Calu3 (cell line): ENCODE measurements around the gene PAQR8. TPM values are rescaled to one million over a fixed set of nuclear protein-coding genes. Genes with fewer than 3 reads are reported as not detected.
"Not testable (repeated sequence)": the region's sequence is repeated elsewhere in the genome, so short reads cannot be mapped to it uniquely, and the experiment has no call there.

Source experiments
- BruUV-seq: library from RNA; stranded (reverse); fragments of 400-500 nt; replicated peaks from 2 replicates; lab custom pipeline; 2021; lab: Mats Ljungman, UMichigan
- CTCF ChIA-PET: fragments of 300-600 bp; sonication (Branson Sonifier 250); formaldehyde crosslinking; loops from one replicate; lab custom pipeline; 2022; ENCODE audit warnings: antibody characterized with exemption; lab: Charles Lee
- DNase-seq: peaks from one replicate; pipeline ENCODE4 v3.0.0; 2022
- H3K27ac Mint-ChIP-seq: one replicate; pipeline ENCODE4 v1.8.0; 2022; ENCODE audit warnings: mixed read lengths; ENCODE audit not compliant: unreplicated experiment
- H3K27me3 Mint-ChIP-seq: one replicate; pipeline ENCODE4 v1.8.0; 2022; ENCODE audit warnings: mixed read lengths; ENCODE audit not compliant: unreplicated experiment
- H3K36me3 Mint-ChIP-seq: one replicate; pipeline ENCODE4 v1.8.0; 2022; ENCODE audit warnings: mild to moderate bottlenecking, moderate library complexity, mixed read lengths; ENCODE audit not compliant: insufficient read depth, unreplicated experiment
- H3K4me1 Mint-ChIP-seq: one replicate; pipeline ENCODE4 v1.8.0; 2022; ENCODE audit warnings: mild to moderate bottlenecking, low read depth, mixed read lengths; ENCODE audit not compliant: unreplicated experiment
- H3K4me3 Mint-ChIP-seq: one replicate; pipeline ENCODE4 v1.8.0; 2022; ENCODE audit warnings: mild to moderate bottlenecking, low read depth, moderate library complexity, mixed read lengths; ENCODE audit not compliant: unreplicated experiment
- H3K9me3 Mint-ChIP-seq: one replicate; pipeline ENCODE4 v1.8.0; 2022; ENCODE audit warnings: low read depth, mixed read lengths; ENCODE audit not compliant: unreplicated experiment
- intact Hi-C: fragments of 100-400 bp; cut with micrococcal nuclease; formaldehyde crosslinking; loops from one replicate; pipeline ENCODE4 v1.10.0; 2022; ENCODE audit not compliant: unreplicated experiment
- total RNA-seq: library from RNA; stranded (reverse); gene quantifications from 2 replicates; pipeline ENCODE4 v1.2.3, GENCODE V29; 2022
- TF ChIP-seq, protein P1 (sequence below): fragments of 200-600 bp; IDR thresholded peaks from one replicate; pipeline ENCODE4 v1.8.0; 2022; ENCODE audit warnings: antibody characterized with exemption; ENCODE audit not compliant: unreplicated experiment

PAQR8 gene
- total RNA-seq, 1 experiment from 2014 or later = 16.3 TPM

DNA sequence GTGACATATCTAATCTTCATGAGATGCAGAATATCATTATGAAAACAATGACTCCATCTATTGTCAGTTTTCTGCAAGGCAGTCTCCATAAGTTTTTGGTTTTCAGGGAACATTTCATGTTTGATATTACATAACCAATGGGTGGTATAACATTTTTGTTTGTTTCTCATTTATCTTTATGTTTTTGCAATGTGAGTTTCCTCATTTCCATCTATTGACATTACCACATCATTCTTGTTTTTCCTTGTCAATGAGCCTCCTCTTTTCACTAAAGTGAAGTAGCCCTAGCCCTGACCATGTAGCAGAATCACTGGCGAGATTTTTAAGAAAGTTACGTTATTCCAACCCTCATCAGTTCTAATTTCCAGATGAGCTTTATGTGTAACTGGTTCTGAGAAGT is 62.6 kb downstream of the PAQR8 start:
- H3K27ac Mint-ChIP-seq = no peak overlapping the region
- CTCF ChIA-PET = interaction anchor here (1.4 kb wide), 1 partner anchor 80 kb away, joined by 3 read pairs; no protein-coding TSS in a partner anchor
- H3K4me3 Mint-ChIP-seq = no peak overlapping the region
- no TSS peak for BruUV-seq
- H3K27me3 Mint-ChIP-seq = no peaks in the 10 kb centered on the region
- DNase-seq = no peak
- peaks cover 9% of the 10 kb centered on the region for H3K4me1 Mint-ChIP-seq
- TF ChIP-seq, protein P1, sequence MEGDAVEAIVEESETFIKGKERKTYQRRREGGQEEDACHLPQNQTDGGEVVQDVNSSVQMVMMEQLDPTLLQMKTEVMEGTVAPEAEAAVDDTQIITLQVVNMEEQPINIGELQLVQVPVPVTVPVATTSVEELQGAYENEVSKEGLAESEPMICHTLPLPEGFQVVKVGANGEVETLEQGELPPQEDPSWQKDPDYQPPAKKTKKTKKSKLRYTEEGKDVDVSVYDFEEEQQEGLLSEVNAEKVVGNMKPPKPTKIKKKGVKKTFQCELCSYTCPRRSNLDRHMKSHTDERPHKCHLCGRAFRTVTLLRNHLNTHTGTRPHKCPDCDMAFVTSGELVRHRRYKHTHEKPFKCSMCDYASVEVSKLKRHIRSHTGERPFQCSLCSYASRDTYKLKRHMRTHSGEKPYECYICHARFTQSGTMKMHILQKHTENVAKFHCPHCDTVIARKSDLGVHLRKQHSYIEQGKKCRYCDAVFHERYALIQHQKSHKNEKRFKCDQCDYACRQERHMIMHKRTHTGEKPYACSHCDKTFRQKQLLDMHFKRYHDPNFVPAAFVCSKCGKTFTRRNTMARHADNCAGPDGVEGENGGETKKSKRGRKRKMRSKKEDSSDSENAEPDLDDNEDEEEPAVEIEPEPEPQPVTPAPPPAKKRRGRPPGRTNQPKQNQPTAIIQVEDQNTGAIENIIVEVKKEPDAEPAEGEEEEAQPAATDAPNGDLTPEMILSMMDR = no peak
- H3K9me3 Mint-ChIP-seq = no peaks in the 10 kb centered on the region
- H3K36me3 Mint-ChIP-seq = no peaks in the 10 kb centered on the region
- intact Hi-C loops = no loop called here

DNA sequence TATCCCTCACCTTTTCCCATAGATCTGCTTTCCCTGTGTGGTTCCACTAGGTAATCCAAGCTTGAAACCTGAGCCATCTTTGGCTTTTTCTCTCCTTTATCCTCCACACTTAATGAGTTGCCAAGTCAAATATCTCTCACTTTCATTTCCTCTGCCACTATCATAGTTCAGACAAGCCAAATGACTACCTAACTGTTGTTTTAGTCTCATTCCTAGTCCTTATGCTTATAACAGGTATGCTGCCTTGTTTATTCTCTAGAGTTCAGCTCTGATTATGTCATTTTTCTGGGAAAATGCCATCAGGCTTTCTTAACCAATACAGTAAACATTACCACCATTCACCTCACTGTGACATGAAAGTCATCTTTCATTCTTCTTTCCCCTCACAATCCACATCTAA is 64.7 kb downstream of the PAQR8 start:
- no peak for DNase-seq
- peaks cover 6% of the 10 kb centered on the region for H3K4me1 Mint-ChIP-seq
- no peaks in the 10 kb centered on the region for H3K36me3 Mint-ChIP-seq
- no peak overlapping the region for H3K4me3 Mint-ChIP-seq
- no peaks in the 10 kb centered on the region for H3K9me3 Mint-ChIP-seq
- no peak overlapping the region for H3K27ac Mint-ChIP-seq
- CTCF ChIA-PET = no interaction called here
- TF ChIP-seq, protein P1 = no peak
- BruUV-seq = no TSS peak
- H3K27me3 Mint-ChIP-seq = no peaks in the 10 kb centered on the region
- intact Hi-C loops = no loop called here

DNA sequence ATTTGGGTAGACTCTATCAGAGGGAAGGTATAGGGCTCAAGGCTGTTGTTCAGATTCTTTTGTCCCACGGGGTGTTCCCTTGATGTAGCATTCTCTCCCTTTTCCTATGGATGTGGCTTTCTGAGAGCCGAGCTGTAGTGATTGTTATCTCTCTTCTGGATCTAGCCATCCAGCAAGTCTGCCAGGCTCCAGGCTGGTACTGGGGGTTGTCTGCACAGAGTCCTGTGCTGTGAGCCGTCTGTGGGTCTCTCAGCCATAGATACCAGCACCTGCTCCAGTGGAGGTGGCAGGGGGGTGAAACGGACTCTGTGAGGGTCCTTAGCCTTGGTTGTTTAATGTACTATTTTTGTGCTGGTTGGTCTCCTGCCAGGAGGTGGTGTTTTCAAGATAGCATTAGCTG is 71.3 kb downstream of the PAQR8 start:
- CTCF ChIA-PET, DNase-seq, H3K4me1 Mint-ChIP-seq, intact Hi-C loops, H3K4me3 Mint-ChIP-seq, H3K27me3 Mint-ChIP-seq, H3K36me3 Mint-ChIP-seq, H3K27ac Mint-ChIP-seq, BruUV-seq, H3K9me3 Mint-ChIP-seq: not testable (repeated sequence)

DNA sequence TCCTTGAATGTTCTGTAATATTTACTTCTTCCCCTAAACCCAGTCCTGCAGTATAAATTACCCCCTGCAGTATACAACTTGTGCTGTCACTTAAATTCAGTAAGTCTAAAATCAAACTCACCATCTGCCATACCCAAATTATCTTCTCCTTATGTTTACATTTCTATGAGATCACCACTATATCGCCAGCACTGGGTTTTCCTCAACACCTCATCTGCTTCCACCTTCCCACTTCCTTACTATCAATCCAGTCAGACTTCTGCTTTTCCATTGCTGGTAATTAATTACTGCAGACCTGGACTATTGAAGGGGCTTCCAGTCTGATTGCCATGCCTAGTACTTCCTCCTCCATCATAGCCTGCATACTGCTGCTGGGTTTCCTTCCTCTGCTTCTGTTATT is 73.4 kb downstream of the PAQR8 start:
- H3K4me3 Mint-ChIP-seq = no peak overlapping the region
- peaks cover 8% of the 10 kb centered on the region for H3K4me1 Mint-ChIP-seq
- DNase-seq = no peak
- TF ChIP-seq, protein P1 = no peak
- no TSS peak for BruUV-seq
- CTCF ChIA-PET = no interaction called here
- no peaks in the 10 kb centered on the region for H3K9me3 Mint-ChIP-seq
- intact Hi-C loops = no loop called here
- no peaks in the 10 kb centered on the region for H3K36me3 Mint-ChIP-seq
- no peak overlapping the region for H3K27ac Mint-ChIP-seq
- H3K27me3 Mint-ChIP-seq = no peaks in the 10 kb centered on the region

DNA sequence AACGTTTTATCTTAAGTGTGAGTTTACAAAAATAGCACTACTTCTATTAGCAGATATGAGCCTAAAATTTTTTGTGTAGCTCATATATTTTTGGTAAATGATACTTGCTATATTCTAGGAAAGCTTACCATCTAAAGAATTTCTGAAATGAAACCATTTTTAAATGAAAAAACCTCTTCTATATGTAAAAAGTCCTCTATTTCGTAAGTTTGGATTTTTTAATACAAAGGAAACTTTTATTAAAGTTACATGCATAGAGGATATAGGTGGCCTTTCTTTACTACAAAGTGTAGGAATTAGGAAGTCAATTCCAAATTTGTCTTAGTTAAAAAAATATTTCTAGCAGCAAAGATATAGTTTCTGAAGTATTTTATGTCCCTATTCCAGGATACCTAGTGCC is 77.0 kb downstream of the PAQR8 start:
- TF ChIP-seq, protein P1 = no peak
- no peaks in the 10 kb centered on the region for H3K9me3 Mint-ChIP-seq
- no TSS peak for BruUV-seq
- no peaks in the 10 kb centered on the region for H3K36me3 Mint-ChIP-seq
- DNase-seq = no peak
- no peak overlapping the region for H3K27ac Mint-ChIP-seq
- CTCF ChIA-PET = no interaction called here
- H3K4me1 Mint-ChIP-seq = peaks cover 8% of the 10 kb centered on the region
- H3K27me3 Mint-ChIP-seq = no peaks in the 10 kb centered on the region
- H3K4me3 Mint-ChIP-seq = no peak overlapping the region
- intact Hi-C loops = no loop called here
